ENCODE measurements around the gene MAP3K5.

Gene MAP3K5

DNA sequence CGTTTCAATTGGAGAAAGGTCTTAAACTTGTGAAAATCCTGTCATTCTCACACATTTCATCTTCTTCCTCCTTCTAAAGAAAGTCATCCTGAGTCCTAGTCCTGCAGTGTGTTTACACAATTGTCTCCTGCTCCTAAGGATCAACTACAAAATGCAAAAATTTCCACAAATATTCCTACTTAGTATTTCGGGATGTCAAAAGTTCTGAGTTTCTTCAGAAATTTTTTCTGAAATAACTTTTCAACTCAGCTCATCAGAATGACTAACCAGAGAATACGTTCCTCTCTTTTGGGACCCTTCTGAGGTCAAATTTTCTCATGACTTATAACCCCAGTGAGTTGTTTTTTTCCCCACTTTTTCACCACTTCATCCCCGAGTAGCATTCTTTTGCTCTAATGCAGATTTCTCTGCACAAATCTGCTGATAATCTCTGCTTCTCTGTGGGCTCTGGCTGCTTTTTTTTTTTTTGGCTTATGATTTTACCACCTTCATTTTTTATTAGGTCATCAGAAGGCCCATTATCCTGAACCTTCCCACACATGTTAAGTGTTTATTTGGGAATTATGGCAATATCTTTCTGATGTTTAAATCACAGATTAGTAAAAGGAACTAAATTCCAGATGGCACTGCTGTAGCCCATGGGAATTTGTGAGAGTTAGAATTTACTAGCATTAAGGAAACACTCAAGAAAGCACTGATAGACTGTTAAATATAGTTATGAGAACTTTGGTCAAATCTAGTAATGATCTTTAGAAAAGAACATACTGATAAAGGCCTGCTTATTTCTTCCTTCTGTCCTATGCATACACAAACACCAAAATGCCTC, 41.4 kb downstream of the MAP3K5 start:
- no peak for DNase-seq (ENCODE audit: low spot score in 2 of 2)

GRCh38 chr6:136749359-136749997, 42.8 kb downstream of the MAP3K5 start:
- peaks cover 8% of the 10 kb centered on the region for H3K36me3 Mint-ChIP-seq (ENCODE audit: insufficient read depth)
- H3K4me1 Mint-ChIP-seq, result peaks cover 71% of the 10 kb centered on the region
- DNase-seq (ENCODE audit: low spot score in 2 of 2) (no peak), ATAC-seq (replicated peaks; ENCODE audit: extremely low read depth, poor library complexity, severe bottlenecking) (no peak)
- no peaks in the 10 kb centered on the region for H3K9me3 Mint-ChIP-seq
- no peak overlapping the region for H3K4me3 Mint-ChIP-seq
- peak overlapping the region; percentile 81 for H3K27ac Mint-ChIP-seq (ENCODE audit: low read depth)
- H3K27me3 Mint-ChIP-seq, result no peaks in the 10 kb centered on the region

More for the DNA sequence above, 41.4 kb downstream of the MAP3K5 start:
- peaks cover 12% of the 10 kb centered on the region for H3K36me3 Mint-ChIP-seq (ENCODE audit: insufficient read depth)
- peaks cover 76% of the 10 kb centered on the region for H3K4me1 Mint-ChIP-seq
- peak overlapping the region; percentile 60 for H3K4me3 Mint-ChIP-seq
- no peaks in the 10 kb centered on the region for H3K27me3 Mint-ChIP-seq
- ATAC-seq (replicated peaks; ENCODE audit: extremely low read depth, poor library complexity, severe bottlenecking), result no peak
- H3K27ac Mint-ChIP-seq (ENCODE audit: low read depth), result peak overlapping the region; percentile 81
- no peaks in the 10 kb centered on the region for H3K9me3 Mint-ChIP-seq

DNA sequence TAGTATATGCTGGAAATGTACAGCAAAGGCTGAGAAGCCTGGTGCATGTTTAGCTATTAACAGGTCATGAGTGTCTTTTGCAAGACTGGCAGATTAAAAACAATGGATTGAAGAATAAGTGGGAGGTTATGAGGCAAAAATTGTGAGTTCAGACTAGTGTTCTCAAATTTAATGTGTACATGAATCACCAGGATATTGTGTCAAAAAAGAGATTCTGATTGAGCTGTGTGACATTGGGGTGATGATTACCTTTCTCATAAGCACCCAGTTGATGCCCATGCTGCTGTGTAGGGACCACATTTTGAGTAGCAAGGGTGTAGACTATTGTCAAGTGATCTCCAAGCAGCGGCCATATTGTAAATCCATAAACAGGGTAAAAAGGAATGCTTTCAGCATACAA, 44.8 kb downstream of the MAP3K5 start:
- Mint-ChIP-seq H3K36me3 (ENCODE audit: insufficient read depth) (peaks cover 5% of the 10 kb centered on the region), H3K27ac (ENCODE audit: low read depth) (peak overlapping the region; percentile 49), H3K4me1 (peaks cover 68% of the 10 kb centered on the region), H3K9me3 (no peaks in the 10 kb centered on the region), H3K27me3 (no peaks in the 10 kb centered on the region), H3K4me3 (no peak overlapping the region)
- DNase-seq (ENCODE audit: low spot score in 2 of 2) (no peak), ATAC-seq (replicated peaks; ENCODE audit: extremely low read depth, poor library complexity, severe bottlenecking) (no peak)

DNA sequence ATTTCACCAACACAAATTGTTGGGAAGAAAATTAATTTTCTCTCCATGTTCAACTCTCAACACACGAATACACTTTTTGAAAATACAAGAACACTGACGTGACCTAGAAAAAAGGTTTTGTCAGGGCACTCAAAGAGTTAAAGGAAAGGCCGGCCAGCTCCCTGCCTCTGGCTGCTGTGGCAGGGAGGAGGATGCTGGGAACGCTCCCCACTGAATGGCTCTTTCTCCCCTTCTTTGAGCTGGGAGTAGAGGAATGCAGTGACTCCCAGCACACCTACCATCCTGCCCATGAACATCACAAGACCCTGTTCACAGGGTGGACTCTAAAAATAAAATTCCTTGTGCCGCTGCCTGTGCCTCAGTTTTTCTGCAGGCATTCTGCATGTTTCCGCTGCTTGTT, 47.0 kb downstream of the MAP3K5 start:
- ATAC-seq (replicated peaks; ENCODE audit: extremely low read depth, poor library complexity, severe bottlenecking), result no peak
- Mint-ChIP-seq H3K4me1 (peaks cover 56% of the 10 kb centered on the region), H3K27me3 (no peaks in the 10 kb centered on the region), H3K27ac (ENCODE audit: low read depth) (no peak overlapping the region), H3K36me3 (ENCODE audit: insufficient read depth) (peaks cover 2% of the 10 kb centered on the region), H3K9me3 (no peaks in the 10 kb centered on the region), H3K4me3 (no peak overlapping the region)
- DNase-seq (ENCODE audit: low spot score in 2 of 2), result no peak

DNA sequence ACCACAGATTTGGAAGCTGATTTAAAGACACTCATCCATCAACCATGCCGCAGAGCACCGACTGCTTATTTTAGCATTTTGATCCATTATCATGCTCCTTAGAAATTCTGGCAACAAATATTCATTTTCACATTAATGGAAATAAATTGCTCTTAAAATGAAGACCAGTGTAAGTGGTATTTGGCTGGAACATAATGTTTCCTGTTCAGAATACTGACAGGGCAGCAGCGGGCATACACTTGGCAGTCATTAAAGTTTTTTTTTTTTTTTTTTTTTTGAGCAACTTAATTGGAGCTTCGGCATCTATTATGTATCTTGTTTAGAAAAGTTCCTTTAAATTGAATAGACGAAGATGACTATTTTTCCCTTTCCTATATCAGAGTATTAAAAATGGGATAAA, 47.4 kb downstream of the MAP3K5 start:
- Mint-ChIP-seq H3K4me3 (no peak overlapping the region), H3K9me3 (no peaks in the 10 kb centered on the region), H3K36me3 (ENCODE audit: insufficient read depth) (peaks cover 3% of the 10 kb centered on the region), H3K27me3 (no peaks in the 10 kb centered on the region), H3K4me1 (peaks cover 56% of the 10 kb centered on the region), H3K27ac (ENCODE audit: low read depth) (no peak overlapping the region)
- ATAC-seq (replicated peaks; ENCODE audit: extremely low read depth, poor library complexity, severe bottlenecking), result no peak
- no peak for DNase-seq (ENCODE audit: low spot score in 2 of 2)

- H3K27ac Mint-ChIP-seq (ENCODE audit: low read depth), result peak overlapping the region; percentile 43
- DNase-seq (ENCODE audit: low spot score in 2 of 2) (no peak), ATAC-seq (replicated peaks; ENCODE audit: extremely low read depth, poor library complexity, severe bottlenecking) (no peak)
- H3K36me3 Mint-ChIP-seq (ENCODE audit: insufficient read depth), result peaks cover 6% of the 10 kb centered on the region
- peaks cover 61% of the 10 kb centered on the region for H3K4me1 Mint-ChIP-seq
- H3K4me3 Mint-ChIP-seq, result no peak overlapping the region
- H3K9me3 Mint-ChIP-seq, result no peaks in the 10 kb centered on the region
- H3K27me3 Mint-ChIP-seq, result no peaks in the 10 kb centered on the region
These were observed 50.2 kb downstream of the MAP3K5 start for GRCh38 chr6:136742125-136742524.

- H3K4me3 Mint-ChIP-seq, result no peak overlapping the region
- ATAC-seq (replicated peaks; ENCODE audit: extremely low read depth, poor library complexity, severe bottlenecking) (no peak), DNase-seq (ENCODE audit: low spot score in 2 of 2) (no peak)
- H3K9me3 Mint-ChIP-seq, result no peaks in the 10 kb centered on the region
- H3K27ac Mint-ChIP-seq (ENCODE audit: low read depth), result no peak overlapping the region
- peaks cover 50% of the 10 kb centered on the region for H3K4me1 Mint-ChIP-seq
- peaks cover 8% of the 10 kb centered on the region for H3K36me3 Mint-ChIP-seq (ENCODE audit: insufficient read depth)
- H3K27me3 Mint-ChIP-seq, result no peaks in the 10 kb centered on the region
These were observed 52.0 kb downstream of the MAP3K5 start for GRCh38 chr6:136740050-136740974.

- no peaks in the 10 kb centered on the region for H3K27me3 Mint-ChIP-seq
- peaks cover 55% of the 10 kb centered on the region for H3K4me1 Mint-ChIP-seq
- no peak overlapping the region for H3K4me3 Mint-ChIP-seq
- no peak for ATAC-seq (replicated peaks; ENCODE audit: extremely low read depth, poor library complexity, severe bottlenecking)
- no peaks in the 10 kb centered on the region for H3K9me3 Mint-ChIP-seq
- DNase-seq (ENCODE audit: low spot score in 2 of 2), result no peak
- no peak overlapping the region for H3K27ac Mint-ChIP-seq (ENCODE audit: low read depth)
- peaks cover 8% of the 10 kb centered on the region for H3K36me3 Mint-ChIP-seq (ENCODE audit: insufficient read depth)
These were observed 52.8 kb downstream of the MAP3K5 start for GRCh38 chr6:136739501-136739900.

- Mint-ChIP-seq H3K36me3 (ENCODE audit: insufficient read depth) (peaks cover 8% of the 10 kb centered on the region), H3K27ac (ENCODE audit: low read depth) (no peak overlapping the region), H3K4me1 (peaks cover 55% of the 10 kb centered on the region), H3K9me3 (no peaks in the 10 kb centered on the region), H3K4me3 (no peak overlapping the region), H3K27me3 (no peaks in the 10 kb centered on the region)
- no peak for ATAC-seq (replicated peaks; ENCODE audit: extremely low read depth, poor library complexity, severe bottlenecking)
- DNase-seq (ENCODE audit: low spot score in 2 of 2), result no peak
These were observed 53.2 kb downstream of the MAP3K5 start for GRCh38 chr6:136739071-136739470.

DNA sequence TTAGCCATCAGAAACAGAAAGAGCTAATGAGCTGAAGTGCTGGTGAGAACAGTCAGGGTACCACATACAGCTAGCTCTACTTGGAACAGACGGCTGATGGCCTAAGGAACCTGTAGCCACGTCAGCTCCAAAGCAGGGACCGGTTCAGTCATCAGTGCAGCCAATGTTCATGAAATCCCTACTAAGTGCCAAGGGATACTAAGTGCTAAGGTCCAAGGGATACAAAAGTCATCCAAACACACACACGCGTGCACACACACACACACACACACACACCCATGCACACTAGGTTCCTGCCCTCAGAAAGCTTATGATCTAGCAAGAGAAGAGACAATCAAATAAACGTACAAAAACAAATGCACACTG, 53.6 kb downstream of the MAP3K5 start:
- no peak overlapping the region for H3K4me3 Mint-ChIP-seq
- no peak overlapping the region for H3K27ac Mint-ChIP-seq (ENCODE audit: low read depth)
- ATAC-seq (replicated peaks; ENCODE audit: extremely low read depth, poor library complexity, severe bottlenecking) (no peak), DNase-seq (ENCODE audit: low spot score in 2 of 2) (no peak)
- no peaks in the 10 kb centered on the region for H3K9me3 Mint-ChIP-seq
- H3K27me3 Mint-ChIP-seq, result no peaks in the 10 kb centered on the region
- peaks cover 51% of the 10 kb centered on the region for H3K4me1 Mint-ChIP-seq
- peaks cover 8% of the 10 kb centered on the region for H3K36me3 Mint-ChIP-seq (ENCODE audit: insufficient read depth)

DNA sequence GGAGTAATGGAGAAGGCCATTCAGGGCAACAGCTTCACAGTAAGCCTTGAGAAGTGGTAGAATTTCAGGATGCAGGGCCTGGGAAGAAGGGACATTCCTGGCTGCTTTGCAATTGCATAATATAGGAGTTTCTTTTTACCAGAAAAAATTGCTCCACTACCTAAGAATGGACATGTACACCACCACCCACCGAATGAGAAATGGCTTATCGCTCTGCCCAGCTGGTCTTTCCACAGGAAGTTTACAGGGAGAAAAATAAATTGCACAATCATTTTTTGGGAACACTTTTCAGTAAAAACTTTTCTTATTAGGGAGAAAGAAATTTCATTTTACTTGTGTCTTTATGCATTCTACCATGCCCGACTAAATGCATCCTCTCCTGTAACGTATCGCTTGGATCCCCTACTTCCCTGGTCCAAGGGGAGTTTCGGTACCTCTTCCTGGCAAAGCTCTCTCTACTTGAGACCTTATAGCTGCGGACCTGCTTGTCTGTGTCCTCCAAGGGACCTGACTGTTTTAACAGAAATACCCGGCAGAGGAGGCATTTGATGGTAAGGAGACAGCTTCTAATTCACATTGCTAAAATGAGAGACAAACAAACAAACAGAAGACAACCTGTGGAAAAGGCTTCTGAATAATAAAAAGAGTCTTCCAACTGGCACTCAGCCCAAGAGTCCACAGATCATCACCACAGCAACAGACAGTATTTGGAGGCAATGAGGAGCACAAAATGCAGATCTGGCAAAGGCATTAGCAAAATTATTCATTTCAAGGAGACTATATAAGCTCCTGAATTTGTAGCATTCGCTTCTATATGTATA, 54.2 kb downstream of the MAP3K5 start:
- Mint-ChIP-seq H3K36me3 (ENCODE audit: insufficient read depth) (peaks cover 6% of the 10 kb centered on the region), H3K27me3 (no peaks in the 10 kb centered on the region), H3K27ac (ENCODE audit: low read depth) (no peak overlapping the region), H3K9me3 (no peaks in the 10 kb centered on the region), H3K4me1 (peaks cover 49% of the 10 kb centered on the region), H3K4me3 (no peak overlapping the region)
- DNase-seq (ENCODE audit: low spot score in 2 of 2) (no peak), ATAC-seq (replicated peaks; ENCODE audit: extremely low read depth, poor library complexity, severe bottlenecking) (no peak)

- no peaks in the 10 kb centered on the region for H3K9me3 Mint-ChIP-seq
- no peak for DNase-seq (ENCODE audit: low spot score in 2 of 2)
- H3K27me3 Mint-ChIP-seq, result no peaks in the 10 kb centered on the region
- no peak for ATAC-seq (replicated peaks; ENCODE audit: extremely low read depth, poor library complexity, severe bottlenecking)
- H3K36me3 Mint-ChIP-seq (ENCODE audit: insufficient read depth), result peaks cover 6% of the 10 kb centered on the region
- H3K4me1 Mint-ChIP-seq, result peaks cover 45% of the 10 kb centered on the region
- H3K27ac Mint-ChIP-seq (ENCODE audit: low read depth), result no peak overlapping the region
- no peak overlapping the region for H3K4me3 Mint-ChIP-seq
These were observed 54.9 kb downstream of the MAP3K5 start for GRCh38 chr6:136737374-136737844.

Measured in central memory CD8-positive, alpha-beta T cell (primary cell).